Caco-2 (cell line): ENCODE data around the gene E2F7. TPM values are rescaled to one million over a fixed set of nuclear protein-coding genes. Genes with fewer than 3 reads are reported as not detected.

Experiments
- BruUV-seq: library from RNA; stranded (reverse); fragments of 400-500 nt; replicated peaks from 2 replicates; lab custom pipeline; 2021; lab: Mats Ljungman, UMichigan
- CTCF ChIA-PET: fragments of 300-600 bp; sonication (Branson Sonifier 250); formaldehyde crosslinking; loops from one replicate; lab custom pipeline; 2022; ENCODE audit warnings: antibody characterized with exemption; lab: Charles Lee
- POLR2A ChIA-PET: fragments of 300-600 bp; sonication (Branson Sonifier 250); formaldehyde crosslinking; loops from one replicate; lab custom pipeline; 2022; ENCODE audit warnings: antibody characterized with exemption; lab: Charles Lee
- DNase-seq, 2 experiments: peaks; one replicate each; pipeline versions ENCODE4 v3.0.0 to v3.0.0-alpha.2; 2020 to 2022
- H3K27me3 ChIP-seq: replicated peaks from 2 replicates; pipeline ENCODE4 v1.6.0; 2011; ENCODE audit warnings: low read length; ENCODE audit not compliant: control insufficient read depth, insufficient read depth
- H3K36me3 ChIP-seq: 2 replicates; pipeline ENCODE4 v1.5.1; 2011; ENCODE audit warnings: low read length; ENCODE audit not compliant: control insufficient read depth, insufficient read depth
- H3K4me1 ChIP-seq: fragments of 250-450 bp; sonication (Bioruptor Pico); 2 replicates; pipeline ENCODE4 v1.5.1; 2020; ENCODE audit warnings: mild to moderate bottlenecking
- H3K4me3 ChIP-seq: 2 replicates; pipeline ENCODE4 v1.5.1; 2011; ENCODE audit warnings: low read depth, mild to moderate bottlenecking, control low read depth, low read length
- H3K9me3 ChIP-seq: fragments of 250-450 bp; sonication (Bioruptor Pico); 2 replicates; pipeline ENCODE4 v1.5.1; 2020; ENCODE audit warnings: mild to moderate bottlenecking, moderate library complexity
- H3K27ac Mint-ChIP-seq: one replicate; pipeline ENCODE4 v1.8.0; 2022; ENCODE audit warnings: mixed read lengths; ENCODE audit not compliant: unreplicated experiment
- H3K27me3 Mint-ChIP-seq: one replicate; pipeline ENCODE4 v1.8.0; 2022; ENCODE audit warnings: mixed read lengths; ENCODE audit not compliant: insufficient read depth, unreplicated experiment
- H3K36me3 Mint-ChIP-seq: one replicate; pipeline ENCODE4 v1.8.0; 2022; ENCODE audit warnings: mild to moderate bottlenecking, mixed read lengths; ENCODE audit not compliant: insufficient read depth, unreplicated experiment
- H3K4me1 Mint-ChIP-seq: one replicate; pipeline ENCODE4 v1.8.0; 2022; ENCODE audit warnings: low read depth, mixed read lengths; ENCODE audit not compliant: unreplicated experiment
- H3K4me3 Mint-ChIP-seq: one replicate; pipeline ENCODE4 v1.8.0; 2022; ENCODE audit warnings: mild to moderate bottlenecking, moderate library complexity, mixed read lengths; ENCODE audit not compliant: unreplicated experiment
- H3K9me3 Mint-ChIP-seq: one replicate; pipeline ENCODE4 v1.8.0; 2022; ENCODE audit warnings: mixed read lengths; ENCODE audit not compliant: unreplicated experiment
- intact Hi-C: fragments of 100-400 bp; cut with micrococcal nuclease; formaldehyde crosslinking; loops from one replicate; pipeline ENCODE4 v1.10.0; 2022; ENCODE audit not compliant: unreplicated experiment
- total RNA-seq: library from RNA; stranded (reverse); gene quantifications from 2 replicates; pipeline ENCODE4 v1.2.3, GENCODE V29; 2022
- TF ChIP-seq, protein P1 (sequence below), 2 experiments: fragments of 200-600 bp in 1 of 2; IDR thresholded peaks; 1 replicate in 1 of 2; 2 replicates in 1 of 2; pipeline versions ENCODE4 v1.5.1 to v1.8.0; 2011 to 2022; ENCODE audit warnings: antibody characterized with exemption in 1 of 2, control low read depth in 1 of 2, inconsistent platforms in 1 of 2, low read depth in 1 of 2, low read length in 1 of 2, mild to moderate bottlenecking in 1 of 2, moderate library complexity in 1 of 2; ENCODE audit not compliant: insufficient read depth in 1 of 2, severe bottlenecking in 1 of 2, unreplicated experiment in 1 of 2

The E2F7 gene
- total RNA-seq, 1 experiment from 2014 or later = 11.6 TPM

- no peaks in the 10 kb centered on the region for H3K9me3 Mint-ChIP-seq
- no peak overlapping the region for H3K27ac Mint-ChIP-seq
- Histone ChIP-seq H3K4me3 (no peak overlapping the region), H3K27me3 (no peaks in the 10 kb centered on the region), H3K9me3 (no peaks in the 10 kb centered on the region), H3K4me1 (no peaks in the 10 kb centered on the region), H3K36me3 (no peaks in the 10 kb centered on the region)
- no TSS peak for BruUV-seq
- H3K4me3 Mint-ChIP-seq = no peak overlapping the region
- H3K4me1 Mint-ChIP-seq = no peaks in the 10 kb centered on the region
- intact Hi-C loops = loop anchor here (10.0 kb wide), 1 partner anchor 290 kb away; no protein-coding TSS in a partner anchor
- H3K36me3 Mint-ChIP-seq = no peaks in the 10 kb centered on the region
- ChIA-PET CTCF (no interaction called here), POLR2A (no interaction called here)
- TF ChIP-seq, protein P1, sequence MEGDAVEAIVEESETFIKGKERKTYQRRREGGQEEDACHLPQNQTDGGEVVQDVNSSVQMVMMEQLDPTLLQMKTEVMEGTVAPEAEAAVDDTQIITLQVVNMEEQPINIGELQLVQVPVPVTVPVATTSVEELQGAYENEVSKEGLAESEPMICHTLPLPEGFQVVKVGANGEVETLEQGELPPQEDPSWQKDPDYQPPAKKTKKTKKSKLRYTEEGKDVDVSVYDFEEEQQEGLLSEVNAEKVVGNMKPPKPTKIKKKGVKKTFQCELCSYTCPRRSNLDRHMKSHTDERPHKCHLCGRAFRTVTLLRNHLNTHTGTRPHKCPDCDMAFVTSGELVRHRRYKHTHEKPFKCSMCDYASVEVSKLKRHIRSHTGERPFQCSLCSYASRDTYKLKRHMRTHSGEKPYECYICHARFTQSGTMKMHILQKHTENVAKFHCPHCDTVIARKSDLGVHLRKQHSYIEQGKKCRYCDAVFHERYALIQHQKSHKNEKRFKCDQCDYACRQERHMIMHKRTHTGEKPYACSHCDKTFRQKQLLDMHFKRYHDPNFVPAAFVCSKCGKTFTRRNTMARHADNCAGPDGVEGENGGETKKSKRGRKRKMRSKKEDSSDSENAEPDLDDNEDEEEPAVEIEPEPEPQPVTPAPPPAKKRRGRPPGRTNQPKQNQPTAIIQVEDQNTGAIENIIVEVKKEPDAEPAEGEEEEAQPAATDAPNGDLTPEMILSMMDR (IDR thresholded peaks at IDR 0.05; ENCODE audit: insufficient read depth in 1 of 2, low read depth in 1 of 2, low read length in 1 of 2, severe bottlenecking in 1 of 2, unreplicated experiment in 1 of 2) = no peak
- H3K27me3 Mint-ChIP-seq = no peaks in the 10 kb centered on the region
- DNase-seq = no peak
Observed at GRCh38 chr12:77044721-77045120, 20.6 kb downstream of the E2F7 start.

- no peaks in the 10 kb centered on the region for H3K36me3 ChIP-seq
Observed at GRCh38 chr12:77042833-77043232, 22.5 kb downstream of the E2F7 start.

DNA sequence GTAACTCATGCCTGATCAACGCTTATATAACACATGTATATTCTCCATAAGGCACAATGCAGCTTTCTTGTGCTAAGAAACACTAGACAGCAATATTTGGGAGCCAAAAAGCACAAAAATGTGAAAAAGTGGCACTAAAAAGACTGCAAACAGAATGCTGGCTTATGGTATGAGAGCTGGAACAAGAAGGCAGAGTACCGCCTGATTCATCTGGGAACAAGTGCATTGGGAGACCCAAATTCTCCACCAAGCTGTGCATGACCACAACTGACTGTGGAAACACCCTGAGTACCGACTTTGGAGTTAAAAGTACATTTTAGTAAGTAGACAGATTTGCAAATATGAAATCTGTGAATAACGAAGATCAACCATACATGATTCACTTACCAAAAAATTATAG, 25.1 kb downstream of the E2F7 start:
- Mint-ChIP-seq H3K4me1 (no peaks in the 10 kb centered on the region), H3K9me3 (peaks cover 10% of the 10 kb centered on the region), H3K27me3 (no peaks in the 10 kb centered on the region), H3K4me3 (no peak overlapping the region), H3K36me3 (peaks cover 5% of the 10 kb centered on the region), H3K27ac (no peak overlapping the region)
- TF ChIP-seq, protein P1 (IDR thresholded peaks at IDR 0.05; ENCODE audit: insufficient read depth in 1 of 2, low read depth in 1 of 2, low read length in 1 of 2, severe bottlenecking in 1 of 2, unreplicated experiment in 1 of 2) = no peak
- ChIA-PET CTCF (no interaction called here), POLR2A (no interaction called here)
- intact Hi-C loops = loop anchor here (10.0 kb wide), 1 partner anchor 295 kb away; no protein-coding TSS in a partner anchor
- BruUV-seq = no TSS peak
- Histone ChIP-seq H3K4me1 (no peaks in the 10 kb centered on the region), H3K9me3 (no peaks in the 10 kb centered on the region), H3K27me3 (no peaks in the 10 kb centered on the region), H3K4me3 (no peak overlapping the region), H3K36me3 (no peaks in the 10 kb centered on the region)
- DNase-seq = no peak

More at GRCh38 chr12:77042833-77043232, 22.5 kb downstream of the E2F7 start:
- CTCF ChIA-PET = no interaction called here
- peaks cover 5% of the 10 kb centered on the region for H3K36me3 Mint-ChIP-seq
- peaks cover 1% of the 10 kb centered on the region for H3K9me3 Mint-ChIP-seq
- no peaks in the 10 kb centered on the region for H3K4me1 Mint-ChIP-seq
- DNase-seq = no peak
- Histone ChIP-seq H3K27me3 (no peaks in the 10 kb centered on the region), H3K4me3 (no peak overlapping the region), H3K9me3 (no peaks in the 10 kb centered on the region), H3K4me1 (no peaks in the 10 kb centered on the region)
- POLR2A ChIA-PET = no interaction called here
- TF ChIP-seq, protein P1 (IDR thresholded peaks at IDR 0.05; ENCODE audit: insufficient read depth in 1 of 2, low read depth in 1 of 2, low read length in 1 of 2, severe bottlenecking in 1 of 2, unreplicated experiment in 1 of 2) = no peak
- intact Hi-C loops = loop anchor here (10.0 kb wide), 1 partner anchor 292 kb away; no protein-coding TSS in a partner anchor
- H3K4me3 Mint-ChIP-seq = no peak overlapping the region
- no peaks in the 10 kb centered on the region for H3K27me3 Mint-ChIP-seq
- no TSS peak for BruUV-seq
- no peak overlapping the region for H3K27ac Mint-ChIP-seq
